MCF 10A (cell line): ENCODE data around the gene STXBP1. TPM values are rescaled to one million over a fixed set of nuclear protein-coding genes. Genes with fewer than 3 reads are reported as not detected.

Experiments used
- BruUV-seq: library from RNA; stranded (reverse); fragments of 400-500 nt; replicated peaks from 2 replicates; lab custom pipeline; 2021; lab: Mats Ljungman, UMichigan
- CTCF ChIA-PET: fragments of 300-600 bp; sonication (Branson Sonifier 250); formaldehyde crosslinking; extraction: SDS; loops from one replicate; lab custom pipeline; 2021; ENCODE audit warnings: antibody characterized with exemption, inconsistent platforms; lab: Yijun Ruan, JAX
- POLR2A ChIA-PET: fragments of 300-600, 350-650 bp; sonication (Branson Sonifier 250); formaldehyde crosslinking; extraction: SDS; loops from one replicate; lab custom pipeline; 2020; ENCODE audit warnings: antibody characterized with exemption, inconsistent platforms; lab: Yijun Ruan, JAX
- DNase-seq: peaks from one replicate; pipeline ENCODE4 v3.0.0-alpha.2; 2018; ENCODE audit not compliant: unreplicated experiment
- H3K27ac Mint-ChIP-seq: one replicate; pipeline ENCODE4 v1.8.0; 2022; ENCODE audit warnings: mild to moderate bottlenecking, low read depth, mixed read lengths; ENCODE audit not compliant: unreplicated experiment
- H3K27me3 Mint-ChIP-seq: one replicate; pipeline ENCODE4 v1.8.0; 2022; ENCODE audit warnings: mixed read lengths; ENCODE audit not compliant: insufficient read depth, unreplicated experiment
- H3K36me3 Mint-ChIP-seq: one replicate; pipeline ENCODE4 v1.8.0; 2022; ENCODE audit warnings: mild to moderate bottlenecking, moderate library complexity, mixed read lengths; ENCODE audit not compliant: insufficient read depth, unreplicated experiment
- H3K4me1 Mint-ChIP-seq: one replicate; pipeline ENCODE4 v1.8.0; 2022; ENCODE audit warnings: mixed read lengths; ENCODE audit not compliant: insufficient read depth, unreplicated experiment
- H3K4me3 Mint-ChIP-seq: one replicate; pipeline ENCODE4 v1.8.0; 2022; ENCODE audit warnings: mild to moderate bottlenecking, moderate library complexity, mixed read lengths; ENCODE audit not compliant: unreplicated experiment
- H3K9me3 Mint-ChIP-seq: one replicate; pipeline ENCODE4 v1.8.0; 2022; ENCODE audit warnings: mixed read lengths; ENCODE audit not compliant: unreplicated experiment
- CTCF ChIP-seq: fragments of 200-600 bp; IDR thresholded peaks from one replicate; pipeline ENCODE4 v1.8.0; 2022; ENCODE audit warnings: antibody characterized with exemption, mild to moderate bottlenecking; ENCODE audit not compliant: unreplicated experiment
- intact Hi-C: fragments of 100-400 bp; cut with micrococcal nuclease; formaldehyde crosslinking; loops from 2 replicates; pipeline ENCODE4 v1.14.1; 2022
- total RNA-seq: library from RNA; stranded (reverse); gene quantifications from 2 replicates; pipeline ENCODE4 v1.2.3, GENCODE V29; 2022

STXBP1 gene
- total RNA-seq, 1 experiment from 2014 or later, result 20.0 TPM

DNA sequence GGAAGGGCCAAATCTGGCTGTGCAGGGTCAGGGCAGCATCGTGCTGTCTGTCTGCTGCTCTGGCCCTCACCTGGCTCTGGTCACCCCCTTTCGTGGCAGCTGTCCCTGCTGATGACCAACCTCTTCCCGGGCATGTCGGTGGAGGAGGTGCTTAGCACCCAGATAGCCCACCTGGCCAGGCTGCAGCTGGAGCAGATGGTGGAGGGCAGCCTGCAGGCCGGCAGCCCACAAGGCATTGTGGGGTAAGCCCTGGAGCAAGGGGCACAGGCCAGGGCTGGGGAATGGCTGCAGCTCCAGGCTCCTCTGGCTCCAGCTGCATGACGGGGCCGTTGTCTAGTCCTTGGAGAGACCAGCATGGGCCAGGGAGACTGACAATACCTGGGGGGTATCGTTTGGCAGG, 114.8 kb downstream of the STXBP1 start:
- CTCF ChIA-PET, result interaction anchor here (0.7 to 3.3 kb wide), 4 partner anchors 9 to 788 kb away, joined by 3 to 12 read pairs (median 4); partner anchors contain the start of gene TOR2A

GRCh38 chr9:127728808-127729207, 116.7 kb downstream of the STXBP1 start:
- intact Hi-C loops, result no loop called here
- no peak for TF ChIP-seq CTCF
- Mint-ChIP-seq H3K36me3 (peaks cover 6% of the 10 kb centered on the region), H3K4me3 (no peak overlapping the region), H3K27ac (no peak overlapping the region), H3K9me3 (no peaks in the 10 kb centered on the region), H3K4me1 (peaks cover 4% of the 10 kb centered on the region), H3K27me3 (no peaks in the 10 kb centered on the region)
- ChIA-PET POLR2A (interaction anchor here (0.6 kb wide), 1 partner anchor 12 kb away, joined by 3 read pairs; no protein-coding TSS in a partner anchor), CTCF (interaction anchor here (0.6 to 1.2 kb wide), 5 partner anchors 11 to 145 kb away, joined by 3 to 4 read pairs (median 3); no protein-coding TSS in a partner anchor)
- no TSS peak for BruUV-seq
- DNase-seq, result no peak

More for the DNA sequence above, 114.8 kb downstream of the STXBP1 start:
- H3K4me3 Mint-ChIP-seq, result no peak overlapping the region
- H3K4me1 Mint-ChIP-seq, result peaks cover 11% of the 10 kb centered on the region
- POLR2A ChIA-PET, result no interaction called here
- H3K27me3 Mint-ChIP-seq, result no peaks in the 10 kb centered on the region
- no TSS peak for BruUV-seq
- intact Hi-C loops, result no loop called here
- no peak for TF ChIP-seq CTCF
- H3K36me3 Mint-ChIP-seq, result peaks cover 6% of the 10 kb centered on the region
- no peak overlapping the region for H3K27ac Mint-ChIP-seq
- H3K9me3 Mint-ChIP-seq, result no peaks in the 10 kb centered on the region
- no peak for DNase-seq

GRCh38 chr9:127729522-127730256, 117.6 kb downstream of the STXBP1 start:
- Mint-ChIP-seq H3K4me3 (no peak overlapping the region), H3K27ac (no peak overlapping the region), H3K27me3 (no peaks in the 10 kb centered on the region), H3K9me3 (no peaks in the 10 kb centered on the region), H3K4me1 (no peaks in the 10 kb centered on the region), H3K36me3 (peaks cover 6% of the 10 kb centered on the region)
- ChIA-PET CTCF (interaction anchor here (0.6 to 1.2 kb wide), 5 partner anchors 38 to 156 kb away, joined by 3 to 4 read pairs (median 3); no protein-coding TSS in a partner anchor), POLR2A (interaction anchor here (0.6 kb wide), 1 partner anchor 275 kb away, joined by 5 read pairs; no protein-coding TSS in a partner anchor)
- no peak for DNase-seq
- BruUV-seq, result no TSS peak
- TF ChIP-seq CTCF, result no peak
- intact Hi-C loops, result loop anchor here (5.0 kb wide), 1 partner anchor 227 kb away; no protein-coding TSS in a partner anchor

GRCh38 chr9:127730262-127730661, 118.2 kb downstream of the STXBP1 start:
- Mint-ChIP-seq H3K4me3 (no peak overlapping the region), H3K27ac (no peak overlapping the region), H3K27me3 (no peaks in the 10 kb centered on the region), H3K4me1 (no peaks in the 10 kb centered on the region), H3K36me3 (peaks cover 6% of the 10 kb centered on the region), H3K9me3 (no peaks in the 10 kb centered on the region)
- intact Hi-C loops, result loop anchor here (5.0 kb wide), 1 partner anchor 228 kb away; no protein-coding TSS in a partner anchor
- ChIA-PET POLR2A (no interaction called here), CTCF (no interaction called here)
- no TSS peak for BruUV-seq
- no peak for DNase-seq
- no peak for TF ChIP-seq CTCF
